ENCODE data around the gene WWOX. TPM values are rescaled to one million over a fixed set of nuclear protein-coding genes. Genes with fewer than 3 reads are reported as not detected.

WWOX gene
- total and polyA plus RNA-seq, 2 of the 4 experiments (the other 2 are of a cell fraction) = 2.7 to 5.4 TPM

DNA sequence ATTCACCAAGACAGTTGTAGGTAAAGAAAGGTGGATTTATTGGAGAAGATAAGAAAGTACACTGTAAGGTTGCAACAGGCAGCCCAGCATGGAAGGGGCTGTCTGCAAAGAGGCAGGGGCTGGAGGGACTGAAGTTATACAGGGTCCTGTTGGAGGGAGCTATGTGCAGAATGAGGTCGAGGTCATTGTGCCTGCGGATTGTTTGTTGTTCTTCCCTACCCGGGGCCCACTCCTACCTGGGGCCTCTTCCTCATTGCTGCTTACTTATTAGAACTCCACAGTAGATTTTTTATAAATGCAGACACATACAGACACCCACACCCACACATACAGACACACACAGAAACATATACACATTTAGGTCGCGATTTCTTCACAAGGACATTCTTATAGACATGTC lies 1034.8 kb downstream of the WWOX start:
- no peak overlapping the region for H3K23ac ChIP-seq (ENCODE audit: low read depth, low read length)
- ChIA-PET POLR2A (ENCODE audit: unreplicated experiment) (no interaction called here), CTCF (no interaction called here)
- DNase-seq = no peak
- no peaks in the 10 kb centered on the region for H3K27me3 ChIP-seq (ENCODE audit: control insufficient read depth, insufficient read depth, low read length)
- intact Hi-C loops (cut with micrococcal nuclease) = no loop called here
- no peak overlapping the region for H3K4me2 ChIP-seq (ENCODE audit: low read depth, low read length)
- H3K4ac ChIP-seq (ENCODE audit: low read depth, low read length) = no peak overlapping the region
- no peaks in the 10 kb centered on the region for H4K20me1 ChIP-seq (ENCODE audit: insufficient read depth, low read length)
- TF ChIP-seq RCOR1 (IDR thresholded peaks at IDR 0.05; ENCODE audit: insufficient replicate concordance, low read length) (no peak), RAD21 (IDR thresholded peaks at IDR 0.05; ENCODE audit: low read length) (no peak), FOS (IDR thresholded peaks at IDR 0.05; ENCODE audit: low read depth, low read length) (no peak), CEBPB (IDR thresholded peaks at IDR 0.05; ENCODE audit: low read depth, low read length) (no peak), MXI1 (IDR thresholded peaks at IDR 0.05; ENCODE audit: borderline replicate concordance, low read depth, low read length) (no peak), POLR2A (IDR thresholded peaks at IDR 0.05; ENCODE audit: low read depth, low read length) (no peak)
- TF ChIP-seq, protein P1, sequence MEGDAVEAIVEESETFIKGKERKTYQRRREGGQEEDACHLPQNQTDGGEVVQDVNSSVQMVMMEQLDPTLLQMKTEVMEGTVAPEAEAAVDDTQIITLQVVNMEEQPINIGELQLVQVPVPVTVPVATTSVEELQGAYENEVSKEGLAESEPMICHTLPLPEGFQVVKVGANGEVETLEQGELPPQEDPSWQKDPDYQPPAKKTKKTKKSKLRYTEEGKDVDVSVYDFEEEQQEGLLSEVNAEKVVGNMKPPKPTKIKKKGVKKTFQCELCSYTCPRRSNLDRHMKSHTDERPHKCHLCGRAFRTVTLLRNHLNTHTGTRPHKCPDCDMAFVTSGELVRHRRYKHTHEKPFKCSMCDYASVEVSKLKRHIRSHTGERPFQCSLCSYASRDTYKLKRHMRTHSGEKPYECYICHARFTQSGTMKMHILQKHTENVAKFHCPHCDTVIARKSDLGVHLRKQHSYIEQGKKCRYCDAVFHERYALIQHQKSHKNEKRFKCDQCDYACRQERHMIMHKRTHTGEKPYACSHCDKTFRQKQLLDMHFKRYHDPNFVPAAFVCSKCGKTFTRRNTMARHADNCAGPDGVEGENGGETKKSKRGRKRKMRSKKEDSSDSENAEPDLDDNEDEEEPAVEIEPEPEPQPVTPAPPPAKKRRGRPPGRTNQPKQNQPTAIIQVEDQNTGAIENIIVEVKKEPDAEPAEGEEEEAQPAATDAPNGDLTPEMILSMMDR (conservative IDR thresholded peaks at IDR 0.05; ENCODE audit: low read depth, low read length) = no peak
- TF ChIP-seq, protein P2, sequence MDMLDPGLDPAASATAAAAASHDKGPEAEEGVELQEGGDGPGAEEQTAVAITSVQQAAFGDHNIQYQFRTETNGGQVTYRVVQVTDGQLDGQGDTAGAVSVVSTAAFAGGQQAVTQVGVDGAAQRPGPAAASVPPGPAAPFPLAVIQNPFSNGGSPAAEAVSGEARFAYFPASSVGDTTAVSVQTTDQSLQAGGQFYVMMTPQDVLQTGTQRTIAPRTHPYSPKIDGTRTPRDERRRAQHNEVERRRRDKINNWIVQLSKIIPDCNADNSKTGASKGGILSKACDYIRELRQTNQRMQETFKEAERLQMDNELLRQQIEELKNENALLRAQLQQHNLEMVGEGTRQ (IDR thresholded peaks at IDR 0.05; ENCODE audit: low read depth, low read length) = no peak
- WGBS, 2 experiments (ENCODE audit: extremely low coverage in 2 of 2, insufficient read length in 1 of 2) = no CpG with 5 or more reads among the region's 5 CpGs
- no peak overlapping the region for H3K4me3 ChIP-seq (ENCODE audit: insufficient read depth, low read depth, low read length)
- in situ Hi-C loops (cut with MboI; ENCODE audit: low sequenced_read_pairs) = no loop called here
- BruUV-seq (replicated peaks) = no TSS peak
- no peak overlapping the region for H3K14ac ChIP-seq (replicated peaks; ENCODE audit: low read depth, low read length)
- H2AK9ac ChIP-seq (replicated peaks; ENCODE audit: low read depth, low read length, poor library complexity) = no peak overlapping the region
- H3K36me3 ChIP-seq (ENCODE audit: control insufficient read depth, insufficient read depth, low read length) = no peaks in the 10 kb centered on the region
- dilution Hi-C loops (cut with HindIII; ENCODE audit: low sequenced_read_pairs, unreplicated experiment) = no loop called here
- no peak overlapping the region for H2BK15ac ChIP-seq (ENCODE audit: low read depth, low read length)
- no peak overlapping the region for H3K27ac ChIP-seq (ENCODE audit: insufficient read depth, low read length)
- no peak overlapping the region for H2AK5ac ChIP-seq (ENCODE audit: low read depth, low read length)
- H3K4me1 ChIP-seq (ENCODE audit: control insufficient read depth, insufficient read depth, low read length) = no peaks in the 10 kb centered on the region
- no peak overlapping the region for H2BK120ac ChIP-seq (ENCODE audit: low read depth, low read length)
- no peak overlapping the region for H2BK5ac ChIP-seq (ENCODE audit: low read depth, low read length, poor library complexity, severe bottlenecking)
- no peak overlapping the region for H2BK20ac ChIP-seq (ENCODE audit: low read depth, low read length)
- H4K5ac ChIP-seq (ENCODE audit: low read depth, low read length) = no peak overlapping the region
- no peaks in the 10 kb centered on the region for H3K79me1 ChIP-seq (ENCODE audit: low read depth in 1 of 2, low read length in 2 of 2)
- peaks cover 16% of the 10 kb centered on the region for H3K9me3 ChIP-seq (ENCODE audit: control insufficient read depth, insufficient read depth, low read length)
- H4K8ac ChIP-seq (ENCODE audit: low read depth in 2 of 2, low read length in 2 of 2) = no peak overlapping the region
- no peak overlapping the region for H4K91ac ChIP-seq (ENCODE audit: insufficient read depth, low read depth, low read length)
- H3K9me1 ChIP-seq (ENCODE audit: insufficient read depth, low read length) = no peaks in the 10 kb centered on the region
- H3K18ac ChIP-seq (ENCODE audit: low read depth, low read length) = no peak overlapping the region
- no peak overlapping the region for H2AFZ ChIP-seq (replicated peaks; ENCODE audit: low read length, poor library complexity)
- H3K9ac ChIP-seq (ENCODE audit: low read depth, low read length) = no peak overlapping the region
- no peak for ATAC-seq (ENCODE audit: low read depth)
- H3K56ac ChIP-seq (ENCODE audit: extremely low read depth, insufficient read depth, low read length) = no peak overlapping the region
